GM12864 (cell line): ENCODE measurements around the gene NAIP.
"Not testable (repeated sequence)": the region's sequence is repeated elsewhere in the genome, so short reads cannot be mapped to it uniquely, and the experiment has no call there.

Experiments
- DNase-seq: peaks from one replicate; pipeline ENCODE4 v3.0.0-alpha.2; 2011; ENCODE audit warnings: low read depth
- H3K4me3 ChIP-seq: 2 replicates; pipeline ENCODE4 v1.5.1; 2011; ENCODE audit warnings: mild to moderate bottlenecking, low read depth, low read length, control low read depth
- TF ChIP-seq, protein P1 (sequence below): IDR thresholded peaks from 2 replicates; pipeline ENCODE4 v1.5.1; 2011; ENCODE audit warnings: low read depth, mild to moderate bottlenecking, moderate library complexity, low read length, control low read depth, inconsistent platforms; ENCODE audit errors: missing control alignments

NAIP gene

DNA sequence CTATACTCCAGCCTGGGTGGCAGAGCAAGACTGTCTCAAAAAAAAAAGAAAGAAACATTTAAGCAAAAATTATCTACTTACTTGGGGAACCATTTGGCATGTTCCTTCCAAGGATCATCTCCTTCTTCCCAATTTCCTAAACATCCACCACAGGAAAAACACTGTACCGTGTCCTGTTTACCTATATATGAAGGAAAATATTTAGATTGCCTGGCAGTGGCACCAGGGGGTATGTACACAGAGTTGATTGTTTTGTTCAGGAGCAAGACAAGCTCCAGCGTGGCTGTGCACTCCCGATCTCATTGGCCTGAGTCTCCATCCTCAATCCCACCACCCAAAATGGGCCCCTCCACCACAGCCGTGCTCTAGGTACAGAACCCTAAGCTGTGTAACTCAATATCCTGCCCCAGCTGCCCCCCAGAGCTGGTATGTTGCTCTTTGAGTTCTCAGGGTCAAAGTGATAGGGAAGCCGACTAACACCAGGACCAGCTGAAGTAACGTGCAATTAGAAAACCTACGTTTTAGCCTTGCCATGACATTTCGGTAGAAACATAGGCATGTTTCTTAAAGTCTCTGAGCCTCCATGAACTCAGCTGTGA, 13.8 kb downstream of the NAIP start:
- TF ChIP-seq, protein P1, sequence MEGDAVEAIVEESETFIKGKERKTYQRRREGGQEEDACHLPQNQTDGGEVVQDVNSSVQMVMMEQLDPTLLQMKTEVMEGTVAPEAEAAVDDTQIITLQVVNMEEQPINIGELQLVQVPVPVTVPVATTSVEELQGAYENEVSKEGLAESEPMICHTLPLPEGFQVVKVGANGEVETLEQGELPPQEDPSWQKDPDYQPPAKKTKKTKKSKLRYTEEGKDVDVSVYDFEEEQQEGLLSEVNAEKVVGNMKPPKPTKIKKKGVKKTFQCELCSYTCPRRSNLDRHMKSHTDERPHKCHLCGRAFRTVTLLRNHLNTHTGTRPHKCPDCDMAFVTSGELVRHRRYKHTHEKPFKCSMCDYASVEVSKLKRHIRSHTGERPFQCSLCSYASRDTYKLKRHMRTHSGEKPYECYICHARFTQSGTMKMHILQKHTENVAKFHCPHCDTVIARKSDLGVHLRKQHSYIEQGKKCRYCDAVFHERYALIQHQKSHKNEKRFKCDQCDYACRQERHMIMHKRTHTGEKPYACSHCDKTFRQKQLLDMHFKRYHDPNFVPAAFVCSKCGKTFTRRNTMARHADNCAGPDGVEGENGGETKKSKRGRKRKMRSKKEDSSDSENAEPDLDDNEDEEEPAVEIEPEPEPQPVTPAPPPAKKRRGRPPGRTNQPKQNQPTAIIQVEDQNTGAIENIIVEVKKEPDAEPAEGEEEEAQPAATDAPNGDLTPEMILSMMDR = no peak
- no peak overlapping the region for H3K4me3 ChIP-seq
- no peak for DNase-seq

DNA sequence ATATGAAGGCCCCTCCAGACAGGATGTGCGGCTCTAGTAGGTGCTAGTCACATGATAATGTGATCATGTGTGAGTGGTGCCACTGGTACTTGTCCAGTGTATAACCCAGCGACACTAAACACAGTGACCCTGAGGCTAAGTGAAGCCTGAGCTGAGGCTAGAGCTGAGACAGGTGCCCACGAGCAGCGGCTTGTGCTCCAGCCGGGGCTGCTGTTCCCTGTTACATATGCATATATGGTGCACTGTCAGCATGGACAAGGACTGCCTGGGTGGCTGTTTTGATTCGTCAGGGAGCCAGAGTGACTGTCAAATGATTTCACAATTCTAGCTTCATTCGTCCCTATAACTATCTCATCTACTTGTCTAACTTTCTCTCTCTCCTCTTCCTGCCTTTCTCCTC, 18.2 kb downstream of the NAIP start:
- not testable (repeated sequence) for DNase-seq, H3K4me3 ChIP-seq

DNA sequence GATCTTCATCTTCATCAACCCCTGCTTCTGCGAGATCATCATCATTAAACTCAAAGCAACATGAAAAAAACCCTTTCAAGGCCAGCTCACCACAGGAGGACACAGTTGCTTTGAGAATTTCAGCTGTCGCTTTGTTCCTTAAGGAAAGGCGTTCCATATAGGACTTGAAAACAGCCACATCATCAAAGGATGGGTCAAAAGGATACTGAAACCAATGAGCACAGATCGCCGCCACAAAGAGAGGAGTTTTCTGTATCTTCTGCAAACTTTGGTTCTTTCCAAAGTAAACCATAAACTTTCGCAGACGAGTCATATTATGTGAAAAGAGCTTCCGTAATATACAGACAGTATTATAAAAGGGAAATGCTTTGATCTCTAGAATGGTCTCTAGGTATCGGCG, 40.3 kb downstream of the NAIP start:
- H3K4me3 ChIP-seq, DNase-seq: not testable (repeated sequence)

DNA sequence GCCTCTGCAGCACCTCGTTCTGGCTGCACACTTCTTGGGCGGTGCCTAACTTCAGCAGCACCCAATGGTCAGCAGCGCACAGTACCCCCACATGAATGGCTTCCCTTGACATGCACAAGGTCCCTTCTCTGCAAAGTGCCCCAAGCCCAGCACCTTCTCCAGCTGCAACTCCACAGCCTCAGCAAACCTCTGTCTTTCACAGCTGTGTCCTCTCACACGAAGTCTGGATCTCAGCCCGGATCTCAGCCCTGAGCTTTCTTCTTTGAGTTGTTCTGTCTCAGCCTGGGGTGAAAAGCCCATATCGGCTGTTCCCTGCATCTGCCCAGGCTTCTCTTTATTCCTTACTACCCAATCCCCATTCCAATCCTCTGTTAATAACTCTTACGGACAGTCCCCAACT, 57.9 kb downstream of the NAIP start:
- not testable (repeated sequence) for H3K4me3 ChIP-seq, DNase-seq

DNA sequence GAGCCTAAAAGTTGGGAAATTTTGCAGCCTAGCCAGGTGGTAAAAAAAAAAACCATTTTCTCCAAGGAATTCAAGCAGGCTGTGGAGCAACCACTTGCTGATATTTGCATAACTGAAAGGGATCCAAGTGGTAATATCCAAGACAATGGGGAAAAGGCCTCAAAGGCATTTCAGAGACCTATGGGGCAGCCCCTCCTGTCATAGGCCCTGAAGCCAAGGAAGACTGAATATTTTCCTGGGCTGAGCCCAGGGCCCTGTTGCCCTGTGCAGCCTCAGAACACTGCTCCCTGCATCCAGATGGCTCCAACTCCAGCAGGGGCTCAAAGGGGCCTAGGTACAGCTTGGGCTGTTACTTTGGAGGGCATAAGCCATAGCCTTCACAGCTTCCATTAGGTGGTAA, 60.6 kb downstream of the NAIP start:
- DNase-seq, H3K4me3 ChIP-seq: not testable (repeated sequence)

DNA sequence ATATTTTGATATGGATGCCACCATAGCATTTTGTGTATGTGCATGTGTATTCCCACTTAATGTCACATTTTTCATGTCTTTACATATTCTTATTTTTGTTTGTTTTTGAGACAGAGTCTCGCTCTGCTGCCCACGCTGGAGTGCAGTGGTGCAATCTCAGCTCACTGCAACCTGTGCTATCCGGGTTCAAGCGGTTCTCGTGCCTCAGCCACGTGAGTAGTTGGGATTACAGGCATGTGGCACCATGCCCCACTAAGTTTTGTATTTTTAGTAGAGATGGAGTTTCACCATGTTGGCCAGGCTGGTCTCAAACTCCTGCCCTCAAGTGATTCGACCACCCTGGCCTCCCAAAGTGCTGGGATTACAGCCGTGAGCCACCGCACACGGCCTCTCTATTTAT, 72.1 kb downstream of the NAIP start:
- H3K4me3 ChIP-seq, DNase-seq: not testable (repeated sequence)

DNA sequence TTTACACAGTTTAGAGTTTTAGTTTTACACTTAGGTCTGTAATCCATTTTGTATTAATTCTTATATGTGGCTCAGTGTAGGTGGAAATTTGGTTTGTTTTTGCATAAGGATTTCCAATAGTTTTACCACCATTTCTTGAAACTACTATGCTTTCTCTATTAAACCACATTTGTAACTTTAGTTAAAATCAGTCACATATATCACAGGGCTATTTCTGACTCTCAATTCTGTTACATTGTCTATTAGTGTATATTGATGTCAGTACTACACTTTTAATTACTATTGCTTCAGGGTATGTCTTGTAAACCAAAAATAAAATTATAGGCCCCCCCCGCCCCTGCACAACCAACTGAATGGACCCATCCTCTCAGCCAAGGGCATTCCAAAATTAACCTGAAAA, 92.6 kb downstream of the NAIP start:
- not testable (repeated sequence) for DNase-seq, H3K4me3 ChIP-seq

DNA sequence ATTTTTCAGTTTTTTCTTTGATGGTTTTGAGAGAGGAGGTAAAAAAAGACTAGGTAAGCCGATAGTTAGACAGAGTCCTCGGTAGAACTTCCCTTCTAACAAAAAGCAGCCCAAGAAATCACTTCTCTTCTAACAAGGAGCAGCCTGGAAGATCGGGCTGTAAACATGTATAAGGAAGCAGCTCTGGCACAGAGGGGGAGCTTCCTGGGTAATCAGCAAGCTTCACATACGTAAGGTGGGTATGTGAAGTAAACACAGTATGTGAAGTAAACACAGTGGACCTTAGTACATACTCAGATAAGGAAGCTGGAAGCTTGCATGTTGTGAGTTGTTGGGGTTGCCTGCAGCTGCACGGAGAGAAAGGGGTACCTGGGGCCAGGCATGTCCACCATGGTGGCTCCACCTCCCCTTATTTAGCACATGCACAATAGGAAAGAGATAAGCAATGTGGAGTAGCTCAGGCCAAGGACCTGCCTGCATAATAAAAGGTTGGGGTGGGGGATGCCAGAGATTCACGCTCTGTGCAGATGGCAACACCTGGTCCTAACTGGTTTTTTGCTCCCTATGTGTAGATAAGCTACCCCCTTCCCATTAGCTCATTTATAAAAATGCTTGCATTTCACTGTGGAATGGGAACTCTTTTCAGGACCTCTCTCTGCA, 93.3 kb downstream of the NAIP start:
- DNase-seq, H3K4me3 ChIP-seq: not testable (repeated sequence)

DNA sequence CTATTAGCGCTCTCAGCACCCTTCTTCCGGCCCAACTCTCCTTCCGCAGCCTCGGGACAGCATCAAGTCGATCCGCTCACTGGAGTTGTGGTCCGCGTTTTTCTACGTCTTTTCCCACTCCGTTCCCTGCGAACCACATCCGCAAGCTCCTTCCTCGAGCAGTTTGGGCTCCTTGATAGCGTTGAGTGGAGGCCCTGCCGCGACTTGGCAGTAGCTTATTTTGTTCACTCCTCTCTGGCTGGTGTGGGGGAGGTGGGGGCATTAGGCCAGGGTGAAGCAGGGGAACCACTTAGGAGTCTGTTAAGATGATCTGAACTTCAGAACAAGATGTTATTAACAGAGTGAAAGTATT, 100.0 kb downstream of the NAIP start:
- DNase-seq, H3K4me3 ChIP-seq: not testable (repeated sequence)
